Activated B cell treated with CpG ODN at 0.5 μM for 24 hours (primary cell): ENCODE results near the gene SSBP2. TPM values are rescaled to one million over a fixed set of nuclear protein-coding genes. Genes with fewer than 3 reads are reported as not detected.
"Not testable (repeated sequence)": the region's sequence is repeated elsewhere in the genome, so short reads cannot be mapped to it uniquely, and the experiment has no call there.

Experiments
- ATAC-seq: fragments of 200-7000 bp; cut with Tn5 transposase; one replicate; pipeline ENCODE4 v1.10.0; 2021; ENCODE audit warnings: low read depth, mild to moderate bottlenecking, moderate library complexity
- CTCF ChIA-PET: fragments of 350-600 bp; sonication (Branson Sonifier 250); formaldehyde crosslinking; loops from one replicate; lab custom pipeline; 2021; ENCODE audit warnings: antibody characterized with exemption; lab: Charles Lee
- POLR2A ChIA-PET: fragments of 350-600 bp; sonication (Branson Sonifier 250); formaldehyde crosslinking; loops from one replicate; lab custom pipeline; 2021; ENCODE audit warnings: antibody characterized with exemption; lab: Charles Lee
- DNase-seq: peaks from one replicate; pipeline ENCODE4 v3.0.0; 2022
- H3K27ac Mint-ChIP-seq: one replicate; pipeline ENCODE4 v1.8.0; 2020; ENCODE audit warnings: mixed read lengths
- H3K27me3 Mint-ChIP-seq: one replicate; pipeline ENCODE4 v1.8.0; 2021; ENCODE audit warnings: mixed read lengths
- H3K36me3 Mint-ChIP-seq: one replicate; pipeline ENCODE4 v1.8.0; 2021; ENCODE audit warnings: low read depth, mixed read lengths
- H3K4me1 Mint-ChIP-seq: one replicate; pipeline ENCODE4 v1.8.0; 2021; ENCODE audit warnings: mixed read lengths
- H3K4me3 Mint-ChIP-seq: one replicate; pipeline ENCODE4 v1.8.0; 2020; ENCODE audit warnings: mild to moderate bottlenecking, mixed read lengths
- H3K9me3 Mint-ChIP-seq: one replicate; pipeline ENCODE4 v1.8.0; 2020; ENCODE audit warnings: mixed read lengths
- CTCF ChIP-seq: fragments of 200-600 bp; IDR thresholded peaks from one replicate; pipeline ENCODE4 v1.8.0; 2022; ENCODE audit warnings: antibody characterized with exemption, mild to moderate bottlenecking
- intact Hi-C: fragments of 100-400 bp; cut with micrococcal nuclease; formaldehyde crosslinking; loops from one replicate; pipeline ENCODE4 v1.15.1; 2024
- total RNA-seq: library from RNA; stranded (reverse); gene quantifications from 2 replicates; pipeline ENCODE4 v1.2.3, GENCODE V29; 2022

Gene SSBP2
- total RNA-seq, 1 donor from 2014 or later = 26.2 TPM

GRCh38 chr5:81665795-81666194, 85.1 kb downstream of the SSBP2 start:
- intact Hi-C loops = no loop called here
- no peak for TF ChIP-seq CTCF
- DNase-seq = no peak
- no peaks in the 10 kb centered on the region for H3K9me3 Mint-ChIP-seq
- H3K27ac Mint-ChIP-seq = no peak overlapping the region
- no peaks in the 10 kb centered on the region for H3K27me3 Mint-ChIP-seq
- H3K4me3 Mint-ChIP-seq = no peak overlapping the region
- H3K36me3 Mint-ChIP-seq = peaks cover 9% of the 10 kb centered on the region
- ATAC-seq = no peak
- ChIA-PET POLR2A (no interaction called here), CTCF (no interaction called here)
- H3K4me1 Mint-ChIP-seq = peaks cover 31% of the 10 kb centered on the region

GRCh38 chr5:81660624-81661023, 90.3 kb downstream of the SSBP2 start:
- H3K27me3 Mint-ChIP-seq, POLR2A ChIA-PET, ATAC-seq, intact Hi-C loops, H3K4me3 Mint-ChIP-seq, H3K9me3 Mint-ChIP-seq, DNase-seq, CTCF ChIA-PET, H3K27ac Mint-ChIP-seq: not testable (repeated sequence)
- peaks cover 13% of the 10 kb centered on the region for H3K36me3 Mint-ChIP-seq
- H3K4me1 Mint-ChIP-seq = peaks cover 26% of the 10 kb centered on the region

GRCh38 chr5:81657386-81657785, 93.5 kb downstream of the SSBP2 start:
- ChIA-PET POLR2A (no interaction called here), CTCF (no interaction called here)
- Mint-ChIP-seq H3K4me3 (no peak overlapping the region), H3K4me1 (peaks cover 30% of the 10 kb centered on the region), H3K9me3 (no peaks in the 10 kb centered on the region), H3K27ac (no peak overlapping the region), H3K36me3 (peaks cover 24% of the 10 kb centered on the region), H3K27me3 (no peaks in the 10 kb centered on the region)
- no peak for TF ChIP-seq CTCF
- DNase-seq = no peak
- no peak for ATAC-seq
- intact Hi-C loops = no loop called here

- H3K27ac Mint-ChIP-seq = no peak overlapping the region
- intact Hi-C loops = no loop called here
- ChIA-PET CTCF (no interaction called here), POLR2A (no interaction called here)
- TF ChIP-seq CTCF = no peak
- peaks cover 24% of the 10 kb centered on the region for H3K36me3 Mint-ChIP-seq
- no peak overlapping the region for H3K4me3 Mint-ChIP-seq
- H3K27me3 Mint-ChIP-seq = no peaks in the 10 kb centered on the region
- H3K4me1 Mint-ChIP-seq = peaks cover 30% of the 10 kb centered on the region
- ATAC-seq (no peak), DNase-seq (no peak)
- no peaks in the 10 kb centered on the region for H3K9me3 Mint-ChIP-seq
Observed at GRCh38 chr5:81656783-81657182, 94.1 kb downstream of the SSBP2 start.

- Mint-ChIP-seq H3K9me3 (no peaks in the 10 kb centered on the region), H3K36me3 (peaks cover 26% of the 10 kb centered on the region), H3K4me3 (no peak overlapping the region), H3K27me3 (no peaks in the 10 kb centered on the region), H3K27ac (no peak overlapping the region), H3K4me1 (peaks cover 12% of the 10 kb centered on the region)
- POLR2A ChIA-PET = interaction anchor here (1.3 kb wide), 1 partner anchor 201 kb away, joined by 3 read pairs; no protein-coding TSS in a partner anchor
- CTCF ChIA-PET = no interaction called here
- no peak for DNase-seq
- intact Hi-C loops = no loop called here
- no peak for ATAC-seq
- TF ChIP-seq CTCF = no peak
Observed at GRCh38 chr5:81650987-81651386, 99.9 kb downstream of the SSBP2 start.

GRCh38 chr5:81646469-81646995, 104.4 kb downstream of the SSBP2 start:
- intact Hi-C loops = no loop called here
- DNase-seq (no peak), ATAC-seq (no peak)
- H3K27me3 Mint-ChIP-seq = no peaks in the 10 kb centered on the region
- peaks cover under 1% of the 10 kb centered on the region for H3K4me1 Mint-ChIP-seq
- no peak overlapping the region for H3K27ac Mint-ChIP-seq
- ChIA-PET CTCF (no interaction called here), POLR2A (no interaction called here)
- no peaks in the 10 kb centered on the region for H3K9me3 Mint-ChIP-seq
- H3K4me3 Mint-ChIP-seq = no peak overlapping the region
- peaks cover 22% of the 10 kb centered on the region for H3K36me3 Mint-ChIP-seq
- no peak for TF ChIP-seq CTCF
